ENCODE results near the gene TRAPPC1. TPM values are rescaled to one million over a fixed set of nuclear protein-coding genes. Genes with fewer than 3 reads are reported as not detected.

Gene TRAPPC1
- total RNA-seq, 2 experiments from 2014 or later = 39.3 to 39.5 TPM

- Histone ChIP-seq H3K4me3 (ENCODE audit: low read length) (no peak overlapping the region), H3K27me3 (ENCODE audit: control insufficient read depth in 1 of 2, insufficient read depth in 2 of 2, low read length in 2 of 2) (no peaks in the 10 kb centered on the region), H3K36me3 (ENCODE audit: insufficient read depth, low read length) (peaks cover 72% of the 10 kb centered on the region), H3K27ac (ENCODE audit: low read depth in 1 of 2, low read length in 2 of 2) (no peak overlapping the region), H3K4me1 (ENCODE audit: insufficient read depth, low read length) (peaks cover 17% of the 10 kb centered on the region), H3K9me3 (ENCODE audit: control insufficient read depth in 1 of 2, insufficient read depth in 1 of 2, low read length in 2 of 2) (no peaks in the 10 kb centered on the region)
- Mint-ChIP-seq H3K27me3 (no peaks in the 10 kb centered on the region), H3K4me3 (no peak overlapping the region), H3K9me3 (no peaks in the 10 kb centered on the region), H3K36me3 (ENCODE audit: low read depth) (peaks cover 66% of the 10 kb centered on the region), H3K4me1 (ENCODE audit: low read depth) (peaks cover 15% of the 10 kb centered on the region), H3K27ac (peak overlapping the region; percentile 39)
- TF ChIP-seq CTCF (IDR thresholded peaks at IDR 0.05) = no peak
- no peak for DNase-seq
- intact Hi-C loops (cut with DNase I, micrococcal nuclease) = loop anchor here (5.0 to 10.0 kb wide), 6 partner anchors 45 to 392 kb away; no protein-coding TSS in a partner anchor
- CTCF ChIA-PET = interaction anchor here (1.0 to 3.6 kb wide), 3 partner anchors 75 to 167 kb away, joined by 3 to 49 read pairs (median 4); no protein-coding TSS in a partner anchor
- POLR2A ChIA-PET = interaction anchor here (1.2 kb wide), 1 partner anchor 80 kb away, joined by 3 read pairs; no protein-coding TSS in a partner anchor
- ATAC-seq (ENCODE audit: poor library complexity) = no peak
Measured at GRCh38 chr17:7910281-7910680, 21.5 kb downstream of the TRAPPC1 start.

- H3K4me3 Mint-ChIP-seq = no peak overlapping the region
- Histone ChIP-seq H3K36me3 (ENCODE audit: insufficient read depth, low read length) (peaks cover 84% of the 10 kb centered on the region), H3K27me3 (ENCODE audit: control insufficient read depth in 1 of 2, insufficient read depth in 2 of 2, low read length in 2 of 2) (no peaks in the 10 kb centered on the region), H3K4me3 (ENCODE audit: low read length) (no peak overlapping the region), H3K4me1 (ENCODE audit: insufficient read depth, low read length) (peaks cover 7% of the 10 kb centered on the region), H3K27ac (ENCODE audit: low read depth in 1 of 2, low read length in 2 of 2) (no peak overlapping the region), H3K9me3 (ENCODE audit: control insufficient read depth in 1 of 2, insufficient read depth in 1 of 2, low read length in 2 of 2) (no peaks in the 10 kb centered on the region)
- no peak for TF ChIP-seq CTCF (IDR thresholded peaks at IDR 0.05)
- H3K9me3 Mint-ChIP-seq = no peaks in the 10 kb centered on the region
- intact Hi-C loops (cut with DNase I, micrococcal nuclease) = no loop called here
- peaks cover 78% of the 10 kb centered on the region for H3K36me3 Mint-ChIP-seq (ENCODE audit: low read depth)
- ChIA-PET CTCF (no interaction called here), POLR2A (no interaction called here)
- H3K4me1 Mint-ChIP-seq (ENCODE audit: low read depth) = peaks cover 8% of the 10 kb centered on the region
- H3K27me3 Mint-ChIP-seq = no peaks in the 10 kb centered on the region
- DNase-seq = no peak
- no peak for ATAC-seq (ENCODE audit: poor library complexity)
- no peak overlapping the region for H3K27ac Mint-ChIP-seq
Measured at GRCh38 chr17:7909089-7909488, 22.7 kb downstream of the TRAPPC1 start.

GRCh38 chr17:7903154-7904103 is 28.3 kb downstream of the TRAPPC1 start:
- H3K27me3 ChIP-seq (ENCODE audit: control insufficient read depth in 1 of 2, insufficient read depth in 2 of 2, low read length in 2 of 2) = no peaks in the 10 kb centered on the region
- no peak overlapping the region for H3K4me3 ChIP-seq (ENCODE audit: low read length)
- POLR2A ChIA-PET = interaction anchor here (0.9 kb wide), 1 partner anchor 9 kb away, joined by 3 read pairs; no protein-coding TSS in a partner anchor
- TF ChIP-seq CTCF (IDR thresholded peaks at IDR 0.05) = no peak
- CTCF ChIA-PET = interaction anchor here (0.5 kb wide), 1 partner anchor 343 kb away, joined by 3 read pairs; no protein-coding TSS in a partner anchor
- intact Hi-C loops (cut with DNase I, micrococcal nuclease) = no loop called here
- no peaks in the 10 kb centered on the region for H3K4me1 ChIP-seq (ENCODE audit: insufficient read depth, low read length)
- no peak overlapping the region for H3K4me3 Mint-ChIP-seq
- no peaks in the 10 kb centered on the region for H3K9me3 ChIP-seq (ENCODE audit: control insufficient read depth in 1 of 2, insufficient read depth in 1 of 2, low read length in 2 of 2)
- H3K27ac Mint-ChIP-seq = no peak overlapping the region
- ATAC-seq (ENCODE audit: poor library complexity) (no peak), DNase-seq (no peak)
- peaks cover 98% of the 10 kb centered on the region for H3K36me3 ChIP-seq (ENCODE audit: insufficient read depth, low read length)
- H3K27me3 Mint-ChIP-seq = no peaks in the 10 kb centered on the region
- no peaks in the 10 kb centered on the region for H3K4me1 Mint-ChIP-seq (ENCODE audit: low read depth)
- H3K9me3 Mint-ChIP-seq = no peaks in the 10 kb centered on the region
- H3K36me3 Mint-ChIP-seq (ENCODE audit: low read depth) = peaks cover 100% of the 10 kb centered on the region
- no peak overlapping the region for H3K27ac ChIP-seq (ENCODE audit: low read depth in 1 of 2, low read length in 2 of 2)

Measured in CD4-positive, alpha-beta T cell (primary cell).